Lower leg skin (tissue), 4 donors: Measurements from ENCODE around the gene BABAM2. TPM values are rescaled to one million over a fixed set of nuclear protein-coding genes. Genes with fewer than 3 reads are reported as not detected.

ENCODE experiments used
- DNase-seq, 2 donors: peaks; one replicate each; pipeline ENCODE4 v3.0.0-alpha.2; 2019; ENCODE audit warnings: low spot score in 2 of 2
- H3K4me3 ChIP-seq: fragments of 200-600 bp; sonication (generic); 2 replicates; pipeline ENCODE4 v1.5.1; 2017; ENCODE audit warnings: mild to moderate bottlenecking, low read depth; ENCODE audit not compliant: poor library complexity, severe bottlenecking
- POLR2A ChIP-seq, 2 donors: fragments of 450-650 bp; IDR thresholded peaks; one replicate each; pipeline ENCODE4 v1.6.1; 2016 to 2017; ENCODE audit warnings: antibody characterized with exemption in 2 of 2, mild to moderate bottlenecking in 1 of 2, moderate library complexity in 1 of 2
- WGBS, 2 donors: methylation state at CpG; one replicate each; pipeline ENCODE4 v1.1.5; 2018; 5-methylcytosine and 5-hydroxymethylcytosine counted together
- intact Hi-C: fragments of 100-400 bp; cut with DNase I; formaldehyde crosslinking; loops from one replicate; pipeline ENCODE4 v1.15.0; 2023; ENCODE audit warnings: low total_unique reads
- total RNA-seq, 4 donors: library from RNA; depleted of rRNA; stranded (reverse); fragments of >200 nt; gene quantifications; one replicate each; pipeline ENCODE4 v1.1.0, GENCODE V29; 2016
- TF ChIP-seq, protein P1 (sequence below), 3 donors: fragments of 450-650 bp; IDR thresholded peaks; one replicate each; pipeline ENCODE4 v1.5.1; 2016; ENCODE audit warnings: antibody characterized with exemption in 3 of 3, mild to moderate bottlenecking in 3 of 3, moderate library complexity in 2 of 3

BABAM2 gene
- total RNA-seq, 4 donors from 2014 or later, result 18.4 to 28.5 (median 23.9) TPM

DNA sequence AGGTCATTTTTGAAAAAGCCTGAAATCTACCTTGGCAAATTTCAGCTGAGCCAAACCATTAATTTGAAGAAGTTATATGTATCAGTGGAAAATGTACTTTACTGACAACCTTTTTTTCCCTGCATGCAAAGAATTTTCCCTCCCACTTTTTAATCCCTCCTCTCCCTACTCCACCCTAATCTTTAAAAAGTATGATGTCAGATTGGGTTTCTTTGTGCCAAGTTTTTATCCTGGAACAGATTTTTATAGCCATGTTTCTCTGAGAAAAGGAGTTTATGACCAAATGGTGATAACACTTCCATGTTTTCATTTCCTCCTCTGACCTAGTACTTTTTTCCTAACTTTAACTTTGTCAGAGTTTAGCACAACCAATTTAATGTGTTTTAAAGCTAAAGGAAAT, 251.9 kb downstream of the BABAM2 start:
- DNase-seq, result no peak
- intact Hi-C loops, result no loop called here
- H3K4me3 ChIP-seq, result no peak overlapping the region
- TF ChIP-seq, protein P1, sequence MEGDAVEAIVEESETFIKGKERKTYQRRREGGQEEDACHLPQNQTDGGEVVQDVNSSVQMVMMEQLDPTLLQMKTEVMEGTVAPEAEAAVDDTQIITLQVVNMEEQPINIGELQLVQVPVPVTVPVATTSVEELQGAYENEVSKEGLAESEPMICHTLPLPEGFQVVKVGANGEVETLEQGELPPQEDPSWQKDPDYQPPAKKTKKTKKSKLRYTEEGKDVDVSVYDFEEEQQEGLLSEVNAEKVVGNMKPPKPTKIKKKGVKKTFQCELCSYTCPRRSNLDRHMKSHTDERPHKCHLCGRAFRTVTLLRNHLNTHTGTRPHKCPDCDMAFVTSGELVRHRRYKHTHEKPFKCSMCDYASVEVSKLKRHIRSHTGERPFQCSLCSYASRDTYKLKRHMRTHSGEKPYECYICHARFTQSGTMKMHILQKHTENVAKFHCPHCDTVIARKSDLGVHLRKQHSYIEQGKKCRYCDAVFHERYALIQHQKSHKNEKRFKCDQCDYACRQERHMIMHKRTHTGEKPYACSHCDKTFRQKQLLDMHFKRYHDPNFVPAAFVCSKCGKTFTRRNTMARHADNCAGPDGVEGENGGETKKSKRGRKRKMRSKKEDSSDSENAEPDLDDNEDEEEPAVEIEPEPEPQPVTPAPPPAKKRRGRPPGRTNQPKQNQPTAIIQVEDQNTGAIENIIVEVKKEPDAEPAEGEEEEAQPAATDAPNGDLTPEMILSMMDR (IDR thresholded peaks at IDR 0.05), result no peak
- no peak for TF ChIP-seq POLR2A (IDR thresholded peaks at IDR 0.05)

DNA sequence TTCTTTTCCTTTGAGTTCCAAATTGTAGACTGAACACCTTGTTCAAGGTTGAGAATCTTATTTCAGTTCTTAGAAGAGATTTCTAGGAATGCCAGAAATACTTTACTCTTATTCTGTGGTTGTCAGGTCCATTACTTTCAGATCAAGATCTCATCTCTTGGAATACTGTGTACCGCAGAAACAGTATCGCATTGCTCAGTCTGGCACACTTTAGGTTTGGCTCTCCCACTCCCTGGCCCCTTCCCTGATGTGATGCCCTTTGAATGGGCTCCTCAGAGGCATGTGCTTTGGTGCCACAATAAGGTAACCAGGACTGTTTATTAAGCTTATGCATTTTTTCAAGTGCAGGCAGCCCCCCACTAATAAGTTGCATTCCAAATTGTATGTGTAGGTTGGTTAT, 257.5 kb downstream of the BABAM2 start:
- intact Hi-C loops, result no loop called here
- no peak for DNase-seq
- WGBS, 2 donors, result 95 to 100% methylated on average over 2 of the region's 2 CpGs
- H3K4me3 ChIP-seq, result no peak overlapping the region
- TF ChIP-seq, protein P1 (IDR thresholded peaks at IDR 0.05), result no peak

DNA sequence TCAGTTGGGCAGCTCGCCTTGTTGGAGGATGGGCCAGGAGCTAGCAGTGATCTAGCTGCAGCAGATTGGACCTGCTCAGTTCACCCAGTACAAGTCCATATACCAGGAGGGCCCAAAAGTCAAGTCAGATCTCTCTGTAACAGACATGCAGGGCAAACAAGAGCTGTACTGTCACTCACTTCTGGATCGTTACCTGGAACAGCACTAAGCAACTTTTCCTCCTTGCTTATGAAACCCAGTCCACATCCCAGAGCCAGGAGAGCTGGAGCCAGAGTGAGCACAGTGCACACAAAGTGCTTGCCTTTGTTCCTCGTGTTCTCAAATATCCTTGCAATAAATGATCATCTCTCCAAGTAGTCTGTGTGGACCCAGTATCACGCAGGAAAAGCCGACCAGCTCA, 258.0 kb downstream of the BABAM2 start:
- TF ChIP-seq, protein P1 (IDR thresholded peaks at IDR 0.05), result no peak
- no peak for TF ChIP-seq POLR2A (IDR thresholded peaks at IDR 0.05)
- no peak for DNase-seq
- intact Hi-C loops, result no loop called here
- 94 to 96% methylated on average over 5 of the region's 5 CpGs for WGBS, 2 donors
- H3K4me3 ChIP-seq, result no peak overlapping the region

DNA sequence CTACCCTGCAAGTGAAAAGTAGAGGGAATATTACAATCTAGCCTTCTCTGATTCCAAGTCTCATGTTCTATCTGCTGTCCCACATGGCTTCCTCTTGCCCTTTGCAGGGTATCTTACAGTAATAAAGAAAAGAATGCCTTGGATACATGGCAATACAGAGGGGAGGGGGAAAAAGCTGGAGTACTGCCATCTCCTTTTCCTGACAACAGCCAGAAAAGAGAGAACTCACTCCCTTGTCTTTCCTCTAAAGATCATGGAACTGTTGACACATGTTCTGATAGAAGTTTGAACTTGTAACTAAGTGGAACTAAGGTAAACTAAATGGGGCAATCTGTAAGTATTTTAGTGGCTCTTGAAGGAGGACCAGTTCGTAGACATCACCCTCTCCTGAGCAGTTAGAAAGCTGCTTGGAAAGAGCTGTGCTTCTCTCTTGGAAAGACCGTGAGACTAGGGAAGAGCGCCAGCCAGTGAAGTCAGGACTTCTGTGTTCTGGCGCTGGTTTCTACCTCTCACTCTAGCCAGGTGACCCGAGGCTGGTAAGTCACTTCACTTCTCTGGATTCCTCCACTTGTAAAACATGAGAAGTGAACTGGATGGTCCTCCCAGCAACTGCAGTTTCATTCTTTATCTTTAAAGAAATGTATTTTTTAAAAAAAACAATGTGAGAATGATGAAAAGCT, 259.8 kb downstream of the BABAM2 start:
- intact Hi-C loops, result no loop called here
- DNase-seq, result no peak
- no peak overlapping the region for H3K4me3 ChIP-seq
- 44 to 46% methylated on average over 5 of the region's 5 CpGs for WGBS, 2 donors
- TF ChIP-seq, protein P1 (IDR thresholded peaks at IDR 0.05), result no peak
- TF ChIP-seq POLR2A (IDR thresholded peaks at IDR 0.05), result no peak

DNA sequence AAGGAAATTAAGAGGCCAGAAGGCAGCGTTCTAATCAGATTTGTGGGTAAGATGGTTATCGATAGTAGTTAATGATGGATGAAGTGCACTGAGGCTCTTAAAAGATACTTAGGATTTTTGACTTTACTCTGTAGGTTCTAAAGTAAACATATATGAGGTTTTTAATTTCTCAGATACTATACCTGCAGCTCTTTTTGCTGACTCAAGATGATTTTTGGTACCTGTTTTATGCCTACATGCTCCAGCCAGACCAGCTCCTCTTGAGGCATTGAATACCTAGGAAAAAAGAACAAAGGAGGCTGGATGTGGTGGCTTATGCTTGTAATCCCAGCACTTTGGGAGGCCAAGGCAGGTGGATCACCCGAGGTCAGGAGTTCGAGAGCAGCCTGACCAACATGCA, 260.5 kb downstream of the BABAM2 start:
- no peak for DNase-seq
- WGBS, 2 donors, result 76% methylated on average over 4 of the region's 4 CpGs
- TF ChIP-seq, protein P1 (IDR thresholded peaks at IDR 0.05), result no peak
- TF ChIP-seq POLR2A (IDR thresholded peaks at IDR 0.05), result no peak
- no peak overlapping the region for H3K4me3 ChIP-seq
- intact Hi-C loops, result no loop called here
